Activated T-helper 2 cell treated with anti-CD3 and anti-CD28 coated beads, Interferon-gamma antibody, Interleukin-2, Interleukin-4, amounts not matched to agents 10 μg/mL and 5 μg/mL and 100 μg/mL, durations not matched to agents 14 hours and 24 hours and 36 hours (primary cell): Measurements from ENCODE around the gene OR6J1. TPM values are rescaled to one million over a fixed set of nuclear protein-coding genes. Genes with fewer than 3 reads are reported as not detected.

Experiments used
- total RNA-seq: library from RNA; stranded (reverse); gene quantifications from 2 replicates; pipeline ENCODE4 v1.2.3, GENCODE V29; 2022

OR6J1 gene
- total RNA-seq, 1 donor from 2014 or later = not detected

Other genes with a start within 250 kb of the OR6J1 start
- gene DAD1, start 55.1 kb downstream of the OR6J1 start, total RNA-seq = 246 and 256 TPM in 2 replicates
- gene ABHD4, start 46.1 kb downstream of the OR6J1 start, total RNA-seq = 9.2 and 10.8 TPM in 2 replicates
- 114 and 123 TPM in 2 replicates for gene OXA1L, start 122.3 kb upstream of the OR6J1 start, total RNA-seq
- gene SLC7A7, start 171.1 kb upstream of the OR6J1 start, total RNA-seq = 0.25 TPM in 1 of 2 replicates, not detected in the other
- gene MRPL52, start 185.5 kb upstream of the OR6J1 start, total RNA-seq = 173 and 175 TPM in 2 replicates
- gene MMP14, start 192.2 kb upstream of the OR6J1 start, total RNA-seq = 2.6 and 2.7 TPM in 2 replicates
- gene LRP10, start 227.4 kb upstream of the OR6J1 start, total RNA-seq = 38.9 and 40.5 TPM in 2 replicates
- gene REM2, start 238.9 kb upstream of the OR6J1 start, total RNA-seq = 0.28 and 0.30 TPM in 2 replicates